OCI-LY3 (cell line): ENCODE results near the gene PIGT.
A peak's percentile ranks its signal among the peaks of the same experiment; 100 is the strongest.

Source experiments
- H2AFZ ChIP-seq: fragments of 200-600, 300-600 bp; shearing (Covaris generic); 2 replicates; pipeline ENCODE4 v1.6.0; 2014; ENCODE audit warnings: antibody characterized with exemption, low read depth, low read length
- H3K27ac ChIP-seq: fragments of 200-600, 300-600 bp; sonication (generic); 2 replicates; pipeline ENCODE4 v1.5.1; 2014; ENCODE audit warnings: mild to moderate bottlenecking, low read length, moderate library complexity, mixed read lengths
- H3K27me3 ChIP-seq: fragments of 200-600, 300-600 bp; sonication (generic); 2 replicates; pipeline ENCODE4 v1.6.1; 2014; ENCODE audit warnings: low read depth, low read length, mixed read lengths
- H3K36me3 ChIP-seq: fragments of 200-600, 300-600 bp; sonication (generic); replicated peaks from 2 replicates; pipeline ENCODE3; 2014; ENCODE audit warnings: low read depth, low read length, mixed read lengths
- H3K4me1 ChIP-seq: fragments of 300-600, 200-600 bp; sonication (generic); 2 replicates; pipeline ENCODE4 v1.6.1; 2014; ENCODE audit warnings: low read length, mixed read lengths
- H3K4me2 ChIP-seq: fragments of 200-600, 300-600 bp; sonication (generic); 2 replicates; pipeline ENCODE4 v1.6.1; 2014; ENCODE audit warnings: low read length, mixed read lengths
- H3K4me3 ChIP-seq: fragments of 300-600, 200-600 bp; sonication (generic); 2 replicates; pipeline ENCODE4 v1.5.1; 2014; ENCODE audit warnings: antibody characterized with exemption, mild to moderate bottlenecking, low read length, moderate library complexity
- H3K79me2 ChIP-seq: fragments of 300-600, 200-600 bp; shearing (Covaris generic); 2 replicates; pipeline ENCODE4 v1.6.1; 2014; ENCODE audit warnings: mild to moderate bottlenecking, low read length, mixed read lengths
- H3K9ac ChIP-seq: fragments of 300-600, 200-600 bp; shearing (Covaris generic); 2 replicates; pipeline ENCODE4 v1.6.0; 2014; ENCODE audit warnings: mild to moderate bottlenecking, low read length, moderate library complexity
- H3K9me3 ChIP-seq: fragments of 200-600, 300-600 bp; shearing (Covaris generic); 2 replicates; pipeline ENCODE4 v1.6.1; 2014; ENCODE audit warnings: low read length, mixed read lengths; ENCODE audit not compliant: insufficient read depth
- H4K20me1 ChIP-seq: fragments of 200-600, 300-600 bp; sonication (generic); 2 replicates; pipeline ENCODE4 v1.6.1; 2016; ENCODE audit warnings: low read length, mixed read lengths; ENCODE audit not compliant: insufficient read depth
- EZH2phosphoT487 ChIP-seq: fragments of 200-600 bp; shearing (Covaris generic); IDR thresholded peaks from 2 replicates; pipeline ENCODE4 v1.6.1; 2018; ENCODE audit warnings: antibody characterized with exemption, mixed run types, low read depth
- TF ChIP-seq, protein P1 (sequence below): fragments of 200-600, 300-600 bp; sonication (generic); IDR thresholded peaks from 2 replicates; pipeline ENCODE4 v1.5.1; 2014; ENCODE audit warnings: antibody characterized with exemption, low read length, low read depth

Gene PIGT

DNA sequence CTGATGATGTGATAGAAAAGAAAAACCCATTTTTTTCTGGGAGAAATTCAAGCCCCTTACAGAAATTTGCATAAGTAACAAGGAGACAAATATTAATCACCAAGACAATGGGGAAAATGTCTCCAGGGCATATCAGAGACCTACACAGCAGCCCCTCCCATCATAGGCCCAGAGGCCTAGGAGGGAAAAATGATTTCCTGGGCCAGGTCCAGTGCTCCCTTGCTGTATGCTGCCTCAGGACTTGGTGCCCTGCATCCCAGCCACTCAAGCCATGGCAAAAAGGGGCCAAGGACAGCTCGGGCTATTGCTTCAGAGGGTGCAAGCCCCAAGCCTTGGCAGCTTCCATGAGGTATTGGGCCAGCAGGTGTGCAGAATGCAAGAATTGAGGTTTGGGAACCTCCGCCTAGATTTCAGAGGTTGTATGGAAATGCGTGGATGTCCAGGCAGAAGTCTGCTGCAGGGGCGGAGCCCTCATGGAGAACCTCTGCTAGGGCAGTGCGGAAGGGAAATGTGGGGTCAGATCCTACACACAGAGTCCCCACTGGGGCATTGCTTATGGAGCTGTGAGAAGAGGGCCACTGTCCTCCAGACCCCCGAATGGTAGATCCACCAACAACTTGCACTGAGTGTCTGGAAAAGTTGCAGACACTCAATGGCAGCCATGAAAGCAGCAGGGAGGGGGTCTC, 15.5 kb upstream of the PIGT start:
- Histone ChIP-seq H3K4me1 (no peaks in the 10 kb centered on the region; the same call in 1 of the 2 replicates), H3K79me2 (no peaks in the 10 kb centered on the region), H3K4me3 (no peak overlapping the region), H3K4me2 (no peak overlapping the region), H2AFZ (no peak overlapping the region), H3K36me3 (peaks cover 12% of the 10 kb centered on the region), H3K9me3 (peaks cover 23% of the 10 kb centered on the region), H3K27ac (no peak overlapping the region), H3K27me3 (peaks cover 9% of the 10 kb centered on the region; the same call in 1 of the 2 replicates), H4K20me1 (no peaks in the 10 kb centered on the region), H3K9ac (no peak overlapping the region)
- TF ChIP-seq, protein P1, sequence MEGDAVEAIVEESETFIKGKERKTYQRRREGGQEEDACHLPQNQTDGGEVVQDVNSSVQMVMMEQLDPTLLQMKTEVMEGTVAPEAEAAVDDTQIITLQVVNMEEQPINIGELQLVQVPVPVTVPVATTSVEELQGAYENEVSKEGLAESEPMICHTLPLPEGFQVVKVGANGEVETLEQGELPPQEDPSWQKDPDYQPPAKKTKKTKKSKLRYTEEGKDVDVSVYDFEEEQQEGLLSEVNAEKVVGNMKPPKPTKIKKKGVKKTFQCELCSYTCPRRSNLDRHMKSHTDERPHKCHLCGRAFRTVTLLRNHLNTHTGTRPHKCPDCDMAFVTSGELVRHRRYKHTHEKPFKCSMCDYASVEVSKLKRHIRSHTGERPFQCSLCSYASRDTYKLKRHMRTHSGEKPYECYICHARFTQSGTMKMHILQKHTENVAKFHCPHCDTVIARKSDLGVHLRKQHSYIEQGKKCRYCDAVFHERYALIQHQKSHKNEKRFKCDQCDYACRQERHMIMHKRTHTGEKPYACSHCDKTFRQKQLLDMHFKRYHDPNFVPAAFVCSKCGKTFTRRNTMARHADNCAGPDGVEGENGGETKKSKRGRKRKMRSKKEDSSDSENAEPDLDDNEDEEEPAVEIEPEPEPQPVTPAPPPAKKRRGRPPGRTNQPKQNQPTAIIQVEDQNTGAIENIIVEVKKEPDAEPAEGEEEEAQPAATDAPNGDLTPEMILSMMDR = no peak
- TF ChIP-seq EZH2phosphoT487 = no peak

DNA sequence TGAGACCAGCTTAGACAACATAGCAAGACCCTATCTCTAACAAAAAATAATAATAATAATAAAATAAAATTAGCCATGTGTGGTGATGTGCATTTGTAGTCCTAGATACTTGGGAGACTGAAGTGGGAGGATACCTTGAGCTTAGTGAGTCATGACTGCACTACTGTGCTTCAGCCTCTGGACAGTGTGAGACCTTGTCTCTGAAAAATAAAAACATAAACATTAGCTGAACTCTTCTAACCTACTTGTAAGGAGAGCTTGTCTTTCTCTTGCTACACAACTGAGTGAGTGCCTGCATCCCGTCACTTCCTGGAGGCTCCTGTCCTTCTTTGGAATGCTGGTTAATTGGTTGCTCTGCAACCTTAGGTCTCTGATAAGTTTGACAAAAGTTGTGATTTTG, 13.0 kb upstream of the PIGT start:
- no peak for TF ChIP-seq EZH2phosphoT487
- TF ChIP-seq, protein P1 = no peak
- Histone ChIP-seq H3K4me1 (no peaks in the 10 kb centered on the region; the same call in 1 of the 2 replicates), H3K27me3 (peaks cover 27% of the 10 kb centered on the region; the same call in 1 of the 2 replicates), H4K20me1 (no peaks in the 10 kb centered on the region), H3K36me3 (peaks cover 12% of the 10 kb centered on the region), H2AFZ (no peak overlapping the region), H3K79me2 (no peaks in the 10 kb centered on the region), H3K4me2 (no peak overlapping the region), H3K9ac (no peak overlapping the region), H3K9me3 (peaks cover 23% of the 10 kb centered on the region), H3K27ac (no peak overlapping the region), H3K4me3 (no peak overlapping the region)

DNA sequence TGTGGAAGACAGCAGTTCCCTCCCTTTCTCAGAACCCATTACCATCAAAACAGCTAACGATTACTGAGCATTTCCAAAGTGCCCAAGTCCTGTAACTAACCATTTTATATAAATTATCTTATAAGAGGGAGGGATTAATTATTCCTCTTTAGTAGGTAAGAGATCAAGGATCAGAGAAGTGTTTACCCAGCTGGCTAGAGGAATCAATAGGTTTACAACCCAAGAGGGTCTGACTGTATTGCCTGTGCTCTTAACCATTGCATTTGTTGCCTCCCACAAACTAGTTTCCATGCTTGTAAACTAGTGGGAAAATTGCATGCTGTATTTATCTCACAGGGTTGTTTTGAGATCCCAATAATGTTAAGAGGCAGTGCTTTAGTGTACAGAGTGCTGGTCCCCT, 11.5 kb upstream of the PIGT start:
- H3K27ac ChIP-seq = no peak overlapping the region
- H3K4me3 ChIP-seq = no peak overlapping the region
- no peak overlapping the region for H3K9ac ChIP-seq
- H3K4me2 ChIP-seq = no peak overlapping the region
- peaks cover 27% of the 10 kb centered on the region; the same call in 1 of the 2 replicates for H3K27me3 ChIP-seq
- H3K79me2 ChIP-seq = no peaks in the 10 kb centered on the region
- no peak overlapping the region for H2AFZ ChIP-seq
- H3K36me3 ChIP-seq = peaks cover 12% of the 10 kb centered on the region
- TF ChIP-seq, protein P1 = no peak
- TF ChIP-seq EZH2phosphoT487 = no peak
- H4K20me1 ChIP-seq = no peaks in the 10 kb centered on the region
- H3K4me1 ChIP-seq = peaks cover 5% of the 10 kb centered on the region; the same call in 1 of the 2 replicates
- peaks cover 23% of the 10 kb centered on the region for H3K9me3 ChIP-seq

DNA sequence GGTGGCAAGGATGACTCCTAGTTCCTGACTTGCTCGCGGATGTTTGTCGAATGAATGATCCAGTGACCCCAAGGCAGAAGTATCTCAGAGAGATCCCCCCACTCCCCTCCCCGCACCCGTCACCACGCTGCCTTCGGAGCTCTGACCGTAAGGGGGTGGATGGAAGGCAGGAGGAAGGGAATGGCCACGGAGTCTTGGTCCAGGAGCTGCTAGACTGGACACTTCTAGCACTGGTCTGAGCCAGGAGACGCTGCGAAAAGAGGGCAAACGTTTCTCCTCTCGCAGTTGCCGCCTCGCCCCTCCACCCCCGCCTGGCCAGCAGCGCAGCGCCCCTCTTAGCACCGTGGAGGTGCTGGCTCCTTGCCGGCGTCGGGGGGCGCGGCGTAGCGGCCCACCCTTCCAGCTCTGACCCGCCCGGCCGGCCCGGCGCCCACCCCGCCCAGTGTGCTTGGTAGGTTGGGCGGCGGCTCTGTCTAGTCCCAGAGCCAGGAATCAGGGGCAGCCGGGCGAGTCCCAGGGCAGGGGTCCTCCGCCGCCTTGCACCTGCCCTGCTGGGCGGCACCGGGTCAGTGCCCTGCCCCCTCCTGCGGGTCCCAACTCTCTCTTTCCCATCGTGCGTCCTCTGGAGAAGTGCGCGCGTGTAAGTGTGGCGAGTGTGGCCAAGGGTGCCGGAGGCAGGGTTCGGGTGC, 10.2 kb upstream of the PIGT start:
- peak overlapping the region; percentile 95 for H2AFZ ChIP-seq
- peaks cover 12% of the 10 kb centered on the region for H3K36me3 ChIP-seq
- peak overlapping the region; percentile 86 for H3K4me3 ChIP-seq
- peaks cover 27% of the 10 kb centered on the region; the same call in 1 of the 2 replicates for H3K27me3 ChIP-seq
- H3K27ac ChIP-seq = no peak overlapping the region
- no peaks in the 10 kb centered on the region for H3K79me2 ChIP-seq
- H3K4me2 ChIP-seq = peak overlapping the region; percentile 86
- TF ChIP-seq EZH2phosphoT487 = no peak
- TF ChIP-seq, protein P1 = no peak
- H3K9ac ChIP-seq = peak overlapping the region; percentile 67
- H3K9me3 ChIP-seq = peaks cover 12% of the 10 kb centered on the region
- H4K20me1 ChIP-seq = no peaks in the 10 kb centered on the region
- H3K4me1 ChIP-seq = peaks cover 5% of the 10 kb centered on the region; the same call in 1 of the 2 replicates
